GM19043 (cell line): ENCODE measurements around the gene MED9.

Experiments
- ATAC-seq: cut with Tn5 transposase; IDR thresholded peaks from one replicate; pipeline ENCODE4 v1.9.1; 2021; ENCODE audit warnings: low read depth; ENCODE audit not compliant: unreplicated experiment

Gene MED9

DNA sequence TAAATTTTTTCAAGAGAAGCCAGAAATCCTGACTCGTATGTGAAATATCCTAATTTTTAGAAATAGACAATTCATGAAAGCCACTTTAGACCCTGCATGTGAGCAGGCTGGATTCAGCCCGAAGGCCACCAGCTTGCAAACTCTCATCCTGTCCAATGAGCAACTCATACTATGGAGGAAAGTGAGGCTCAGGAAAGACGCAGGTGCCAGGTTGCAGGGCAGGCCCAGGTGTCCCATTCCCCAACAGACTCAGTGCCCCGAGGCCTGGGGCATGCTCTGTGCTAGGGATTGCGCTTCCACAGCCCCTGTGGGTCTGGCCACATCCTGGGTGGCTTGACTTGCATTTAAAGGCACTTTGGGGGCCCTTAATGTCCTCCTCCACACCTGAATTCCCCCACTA lies 36.1 kb downstream of the MED9 start:
- ATAC-seq: no peak

DNA sequence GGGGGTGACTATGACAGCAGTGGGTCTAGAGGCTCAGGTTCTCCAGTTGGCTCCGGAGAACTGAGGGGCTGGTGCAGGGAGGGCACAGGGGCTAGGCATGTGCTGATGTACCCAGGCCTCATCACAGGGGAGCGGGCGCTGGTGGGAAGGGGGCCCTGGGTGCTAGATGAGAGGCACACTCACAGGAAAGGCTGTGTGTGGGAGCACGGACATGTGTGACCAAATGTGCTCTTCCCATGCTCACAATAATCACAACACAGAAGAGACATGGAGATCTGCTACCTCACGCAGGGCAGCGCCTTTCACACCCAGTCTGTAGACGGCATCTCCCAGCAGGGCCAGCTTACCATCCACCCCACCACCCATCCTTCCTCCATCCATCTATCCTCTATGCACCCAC lies 36.8 kb downstream of the MED9 start:
- no peak for ATAC-seq

DNA sequence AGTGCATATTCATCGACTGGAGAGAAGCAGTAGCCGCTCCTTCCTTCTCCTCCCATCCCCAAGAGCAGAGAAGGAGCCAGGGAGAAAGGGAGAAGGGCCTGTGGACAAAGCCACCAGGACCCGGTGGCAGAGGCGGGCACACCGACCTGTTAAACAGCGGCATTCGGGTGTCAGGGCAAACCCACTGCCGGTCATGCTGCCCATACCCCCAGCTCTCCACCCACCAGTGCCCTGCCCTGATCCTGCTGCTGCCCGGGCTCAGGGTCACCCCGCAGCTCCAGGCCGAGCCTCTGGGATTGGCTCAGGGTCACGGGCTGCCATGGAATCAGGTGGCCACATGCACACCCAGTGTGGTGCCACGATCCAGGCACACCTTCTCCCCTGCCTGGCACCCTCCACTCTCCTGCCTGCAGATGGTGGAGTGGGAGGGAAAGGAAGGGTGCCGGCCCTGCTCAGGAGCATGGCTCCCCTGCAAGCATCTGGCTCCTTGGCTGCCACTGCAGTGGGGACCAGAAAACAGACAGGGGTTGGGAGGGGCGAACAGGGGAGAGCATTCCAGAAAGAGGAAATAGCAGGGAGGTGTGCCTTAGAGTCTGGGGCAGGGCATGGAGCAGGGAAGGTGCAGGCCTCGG lies 37.7 kb downstream of the MED9 start:
- ATAC-seq: no peak

DNA sequence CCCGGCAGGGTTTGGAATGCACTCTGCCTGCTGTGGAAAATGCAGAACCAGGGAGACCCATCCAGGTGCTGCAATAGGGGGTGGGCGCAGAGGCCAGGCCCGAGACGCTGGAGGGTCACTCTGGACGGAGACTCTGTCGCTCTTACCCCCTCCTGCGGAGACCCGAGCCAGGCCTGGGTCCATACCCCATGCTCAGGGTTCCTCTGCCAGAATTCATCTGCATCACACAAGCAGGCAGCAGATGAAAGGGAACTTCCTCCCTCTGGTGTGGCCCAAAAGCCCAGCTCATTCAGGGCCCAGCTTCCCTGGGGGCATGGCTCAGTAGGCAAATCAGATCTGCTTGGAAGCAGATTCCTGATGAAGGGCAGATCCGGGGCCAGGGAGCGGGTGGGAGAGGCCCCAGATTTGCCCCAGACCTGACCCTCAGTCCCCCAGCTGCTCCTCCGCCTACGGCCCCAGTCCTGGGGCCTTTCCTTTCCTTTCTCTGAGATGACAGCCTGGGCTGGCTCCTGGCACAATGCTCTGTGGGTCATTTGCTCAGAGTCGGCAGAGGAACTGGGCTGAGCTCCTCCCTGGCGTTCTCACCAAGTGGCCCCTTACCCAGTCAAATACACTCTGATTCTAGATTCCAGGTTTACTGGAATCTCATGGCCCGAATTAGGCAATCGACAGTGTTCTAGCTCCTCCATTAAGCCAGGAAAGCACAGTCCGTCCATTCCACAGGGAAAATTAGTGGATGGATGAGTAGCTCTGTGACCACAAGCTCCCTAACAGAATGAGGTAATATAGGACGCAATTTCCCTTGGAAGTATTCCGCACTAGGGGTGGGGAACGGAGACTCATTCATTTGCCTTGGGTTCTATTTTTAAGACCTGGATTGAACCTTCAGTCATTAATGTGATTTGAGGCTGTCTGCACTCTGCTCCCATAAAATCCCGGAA lies 38.5 kb downstream of the MED9 start:
- ATAC-seq: no peak

DNA sequence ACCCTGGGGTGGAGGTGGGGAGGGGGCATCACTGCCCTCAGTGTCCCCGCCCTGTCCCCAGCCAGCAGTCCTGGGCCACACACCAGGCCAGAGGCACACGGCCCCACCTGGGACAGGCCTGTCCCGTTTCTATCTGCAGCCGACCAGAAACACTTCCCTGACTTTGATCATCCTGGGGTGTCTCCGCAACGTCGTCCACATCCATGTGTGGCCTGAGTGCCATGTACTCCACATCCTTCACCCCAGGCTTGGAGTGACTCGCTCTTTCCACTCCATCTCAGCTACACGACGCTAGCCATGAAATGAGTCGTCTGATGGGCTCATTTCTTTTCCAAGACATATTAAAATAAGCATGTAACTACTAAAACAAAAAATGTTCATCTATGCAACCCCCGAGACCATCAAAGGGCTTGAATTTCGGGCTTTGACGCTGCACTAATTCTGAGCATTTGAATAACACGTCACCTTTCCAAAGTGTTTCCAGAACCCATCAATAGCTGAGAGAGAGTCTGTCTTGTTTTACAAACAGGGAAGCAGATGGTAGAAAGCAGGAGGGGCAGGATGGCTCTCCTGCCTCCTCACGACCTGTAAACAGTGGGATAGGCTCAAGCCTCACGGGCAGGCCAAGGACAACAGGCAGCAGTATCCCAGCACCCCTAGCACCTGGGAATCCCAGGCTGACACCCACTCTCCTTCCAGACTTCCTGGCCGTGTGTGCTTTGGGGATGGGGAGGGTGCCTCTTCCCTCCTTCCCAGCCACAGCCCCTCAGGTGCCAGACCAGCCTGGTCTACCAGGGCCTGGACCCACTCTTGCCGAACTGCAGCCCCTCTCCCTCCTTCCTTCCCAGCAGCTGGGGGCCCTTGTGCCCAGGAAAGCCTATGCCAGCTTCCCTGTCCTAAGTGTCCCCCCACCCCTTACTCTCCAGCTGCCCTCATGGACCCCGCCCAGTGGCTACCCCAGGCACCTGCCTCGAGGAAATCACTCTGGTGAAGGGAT lies 39.4 kb downstream of the MED9 start:
- ATAC-seq: no peak

DNA sequence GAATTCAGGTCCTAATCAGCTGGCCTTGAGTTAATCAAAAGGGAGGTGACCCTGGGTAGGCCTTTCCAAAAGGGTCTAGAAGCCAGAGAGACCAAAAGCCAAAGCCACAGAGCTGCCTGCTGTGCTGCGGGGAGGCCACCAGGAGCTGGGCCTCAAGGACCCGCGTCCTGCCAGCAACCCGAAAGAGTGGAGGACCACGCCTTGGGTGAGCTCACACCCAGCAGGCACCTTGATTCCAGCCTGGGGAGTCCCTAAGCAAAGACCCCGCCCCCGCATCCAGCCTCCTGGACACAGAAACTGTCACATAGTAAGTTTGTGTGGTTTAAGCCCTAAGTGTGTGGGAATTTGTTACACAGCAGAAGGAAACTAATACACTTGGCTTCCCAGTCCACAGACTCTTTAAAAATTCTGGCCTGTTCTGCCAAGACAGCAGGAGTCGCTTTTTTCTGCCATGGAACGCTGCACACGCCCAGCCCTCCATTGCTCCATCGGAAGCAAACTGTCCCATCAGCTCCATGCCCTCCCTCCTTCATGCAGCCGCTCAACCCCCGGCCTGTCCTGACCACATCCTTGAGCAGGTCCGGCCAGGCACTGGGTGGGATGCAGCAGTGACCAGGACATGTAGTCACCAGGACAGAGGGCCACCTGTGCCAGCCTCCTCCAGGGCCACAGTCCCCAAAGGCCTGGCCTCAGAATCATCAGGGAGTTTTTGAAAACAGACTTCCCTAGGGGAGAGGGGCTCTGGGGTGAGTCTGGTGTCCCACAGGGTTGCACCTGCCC lies 40.3 kb downstream of the MED9 start:
- ATAC-seq: no peak

DNA sequence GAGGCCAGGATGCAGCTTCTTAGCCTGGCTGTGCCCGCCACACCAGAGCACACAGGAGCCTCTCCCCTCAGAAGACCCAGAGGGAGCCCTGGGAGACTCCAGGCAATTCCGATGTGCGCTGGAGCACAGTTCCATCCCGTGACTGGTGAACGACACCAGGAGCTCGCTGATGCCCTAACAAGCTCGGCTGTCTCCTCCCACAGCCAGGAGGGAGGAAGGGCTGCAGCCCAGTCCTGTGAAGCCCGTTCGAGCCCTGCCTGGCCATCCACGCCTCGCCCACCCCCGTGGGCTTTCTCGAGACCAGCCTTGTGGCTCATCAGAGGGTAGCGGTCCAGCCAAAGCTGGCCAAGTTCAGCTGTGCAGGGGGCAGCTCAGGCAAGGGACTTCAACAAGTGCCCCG lies 41.2 kb downstream of the MED9 start:
- no peak for ATAC-seq

DNA sequence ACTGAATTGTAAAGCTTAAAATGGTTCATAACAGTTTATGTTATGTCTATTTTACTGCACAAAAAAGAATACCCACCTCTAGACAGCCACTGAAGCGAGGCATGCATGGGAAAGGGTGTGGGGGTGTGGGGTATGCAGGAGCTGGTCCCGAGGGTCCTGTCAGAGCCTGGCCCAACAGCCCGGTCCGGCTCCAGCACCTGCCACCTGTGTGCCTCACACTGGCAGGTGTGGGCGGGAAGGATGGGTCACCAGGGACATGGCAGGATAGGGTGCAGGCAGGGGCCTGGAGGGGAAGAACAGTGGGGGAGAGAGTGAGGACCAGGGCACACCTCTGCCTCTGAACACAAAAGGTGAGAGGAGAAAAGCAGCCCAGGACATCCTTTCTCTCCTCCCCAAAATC lies 42.2 kb downstream of the MED9 start:
- ATAC-seq: no peak

DNA sequence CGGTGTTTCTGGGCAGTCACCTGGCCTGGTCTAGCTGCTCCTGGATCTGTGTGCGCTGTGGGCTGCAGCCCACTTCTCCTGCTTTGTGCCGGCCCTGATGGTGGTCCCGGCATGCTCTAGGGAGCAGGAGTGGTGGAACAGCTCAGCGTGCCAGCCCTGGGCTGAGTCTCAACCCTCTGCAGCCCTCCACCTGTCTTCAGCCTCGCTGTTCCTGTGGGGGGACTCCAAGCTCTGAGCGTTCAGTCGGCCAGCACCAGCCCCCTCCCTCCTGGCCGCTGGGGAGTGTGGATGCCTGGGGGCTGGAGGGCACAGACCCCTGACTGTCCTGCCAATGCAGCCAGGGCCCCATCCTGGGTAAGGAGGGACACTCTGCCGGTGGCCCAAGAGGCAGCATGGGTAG lies 43.1 kb downstream of the MED9 start:
- ATAC-seq: no peak

DNA sequence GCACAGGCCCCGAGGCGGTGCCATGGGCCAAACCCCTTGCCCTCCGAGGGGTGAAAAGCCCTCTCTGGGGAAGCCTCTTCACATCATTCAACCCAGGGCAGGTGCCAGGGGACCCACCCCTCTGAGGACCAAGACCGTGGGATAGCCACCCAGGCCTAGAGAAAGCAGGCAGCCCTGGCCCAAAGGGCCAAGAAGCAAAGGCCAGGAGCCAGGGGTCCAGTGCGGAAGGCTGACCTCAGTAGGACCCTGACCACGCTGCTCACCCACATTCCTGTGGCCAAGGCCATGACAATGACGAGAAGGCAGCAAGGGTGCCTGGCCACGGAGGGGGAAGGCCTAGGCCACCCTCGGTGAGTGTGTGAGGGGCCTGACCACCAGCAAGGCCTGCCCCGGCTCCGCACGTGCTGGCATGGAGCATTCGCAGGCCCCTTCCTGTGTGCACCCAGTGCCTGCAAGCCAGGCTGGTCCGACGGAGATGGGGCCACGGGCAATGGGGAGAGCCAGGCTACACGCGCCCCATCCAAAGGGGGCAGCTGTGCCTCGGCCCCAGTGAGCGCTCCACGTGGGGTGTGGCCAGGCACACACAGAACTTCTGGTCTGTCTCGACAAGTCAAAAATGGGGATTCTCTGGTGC lies 43.9 kb downstream of the MED9 start:
- ATAC-seq: no peak

DNA sequence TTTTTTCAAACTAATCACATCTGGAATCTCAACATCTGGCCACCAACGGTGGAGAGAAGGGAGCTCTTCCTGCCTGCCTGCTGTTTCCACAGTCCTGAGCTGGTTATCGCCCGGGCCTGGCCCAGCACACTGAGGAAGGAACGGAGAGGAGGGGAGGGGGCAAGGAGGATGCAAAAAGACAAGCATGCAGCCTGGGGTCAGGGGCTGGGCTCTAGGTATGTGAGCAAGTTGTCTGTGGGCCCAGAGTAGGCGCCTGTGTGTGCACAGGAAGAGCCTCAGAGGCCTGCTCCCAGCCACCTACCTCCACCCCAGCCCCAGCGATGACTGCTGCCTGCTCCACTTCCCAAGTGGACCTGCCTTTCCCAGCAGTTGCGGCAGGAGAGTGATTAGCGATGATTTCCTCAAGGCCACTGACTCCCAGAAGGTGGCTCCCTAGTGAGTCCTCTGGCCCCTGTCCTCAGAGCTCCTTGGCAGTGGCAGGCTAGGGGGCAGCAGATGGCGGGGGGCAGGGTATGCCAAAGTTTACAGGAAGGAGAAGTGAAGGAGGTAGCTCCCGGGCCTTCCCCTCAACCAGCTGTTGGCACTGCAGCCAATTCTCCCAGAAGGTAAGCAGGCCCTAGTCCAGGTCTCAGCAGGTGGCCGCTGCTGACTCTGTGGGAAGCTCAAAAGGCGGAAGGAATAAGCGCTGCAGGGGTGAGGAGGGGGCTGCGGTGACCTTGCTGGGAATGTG lies 46.4 kb downstream of the MED9 start:
- no peak for ATAC-seq

DNA sequence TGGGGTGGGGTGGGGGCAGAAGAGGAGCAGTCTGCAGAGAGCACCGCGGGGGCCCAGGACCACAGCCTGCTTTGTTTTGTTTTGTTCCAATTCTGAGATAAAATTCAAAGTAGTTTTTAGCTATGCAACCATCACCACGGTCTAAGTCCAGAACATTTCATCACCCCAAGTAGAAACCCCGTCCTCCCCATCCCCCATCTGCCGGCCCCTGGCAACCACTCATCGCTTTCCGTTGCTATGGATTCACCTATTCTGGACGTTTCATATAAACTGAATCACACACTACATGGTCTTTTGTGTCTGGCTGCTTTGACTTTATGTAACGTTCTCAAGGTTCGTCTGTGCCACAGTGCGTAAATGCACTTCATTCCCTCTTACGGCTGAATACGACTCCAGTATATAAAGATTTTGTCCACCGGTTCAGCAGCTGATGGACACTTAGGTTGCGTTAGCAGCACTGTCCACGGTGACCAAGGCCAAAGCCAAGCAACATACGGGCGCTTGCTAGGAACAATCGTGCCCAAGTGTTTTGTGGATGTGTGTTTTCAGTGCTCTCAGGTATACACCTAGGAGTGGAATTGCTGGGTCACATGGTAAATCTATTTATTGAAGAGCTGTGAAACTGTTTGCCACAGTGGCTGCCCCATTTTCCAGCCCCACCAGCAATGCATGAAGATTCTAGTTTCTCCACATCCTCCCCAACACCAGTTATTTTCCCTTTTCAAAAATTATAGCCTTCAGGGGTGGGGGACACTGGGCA lies 47.1 kb downstream of the MED9 start:
- no peak for ATAC-seq

DNA sequence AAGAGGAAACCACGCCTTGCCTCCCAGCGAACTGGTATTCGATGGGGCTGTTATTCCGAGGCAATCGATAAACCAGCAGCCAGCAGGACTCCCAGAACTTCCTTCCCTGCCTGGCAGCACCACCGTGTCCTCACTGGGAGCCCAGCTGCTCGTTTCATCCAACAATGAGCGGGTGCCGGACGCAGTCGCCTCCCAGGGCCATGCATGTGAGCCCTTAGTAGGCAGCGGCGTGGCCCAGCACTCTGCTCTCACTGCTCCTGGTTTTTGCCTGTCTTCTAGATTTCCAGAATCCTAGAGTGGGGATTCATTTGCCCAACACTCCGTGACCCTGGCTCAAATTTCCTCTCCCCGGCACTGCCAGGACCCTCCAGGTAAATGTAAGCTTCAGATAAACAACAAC lies 48.5 kb downstream of the MED9 start:
- no peak for ATAC-seq

DNA sequence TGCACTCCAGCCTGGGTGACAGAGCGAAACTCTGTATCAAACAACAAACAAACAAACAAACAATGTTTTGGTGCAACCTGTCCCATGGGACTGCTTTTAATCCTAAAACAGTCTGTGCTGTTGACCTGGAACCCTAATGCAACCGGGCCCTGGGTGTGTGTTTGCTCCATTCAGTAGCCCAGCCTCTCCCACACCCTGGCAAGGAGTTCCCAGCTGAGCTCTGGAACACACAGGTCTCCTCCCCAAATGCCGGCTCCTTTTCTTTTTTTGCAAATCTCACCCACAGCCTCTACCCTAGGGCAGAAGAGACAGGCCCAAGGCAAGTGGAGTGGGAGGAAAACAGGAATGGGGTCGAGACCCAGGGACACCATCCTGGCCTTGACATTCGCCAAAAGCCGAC lies 49.2 kb downstream of the MED9 start:
- ATAC-seq: no peak

DNA sequence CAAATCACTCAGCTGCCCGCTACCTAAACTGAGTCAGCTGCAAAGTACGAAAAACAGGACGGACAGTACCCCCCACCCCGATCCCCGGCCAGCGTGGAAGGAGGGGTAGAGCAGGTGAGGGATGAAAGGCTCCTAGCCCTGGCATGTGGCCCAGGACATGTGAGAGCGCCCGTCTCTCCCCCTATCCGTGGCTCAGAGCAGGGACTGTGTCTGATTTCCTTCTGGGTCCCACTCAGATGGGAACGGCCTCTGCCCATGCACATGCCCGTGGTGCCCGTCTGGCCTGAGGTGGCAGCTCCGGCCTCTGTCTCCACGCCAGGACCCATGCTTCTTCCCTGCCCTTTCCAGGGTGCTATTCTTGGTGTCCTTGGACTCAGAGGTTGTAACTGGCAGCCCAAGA lies 49.6 kb downstream of the MED9 start:
- no peak for ATAC-seq

DNA sequence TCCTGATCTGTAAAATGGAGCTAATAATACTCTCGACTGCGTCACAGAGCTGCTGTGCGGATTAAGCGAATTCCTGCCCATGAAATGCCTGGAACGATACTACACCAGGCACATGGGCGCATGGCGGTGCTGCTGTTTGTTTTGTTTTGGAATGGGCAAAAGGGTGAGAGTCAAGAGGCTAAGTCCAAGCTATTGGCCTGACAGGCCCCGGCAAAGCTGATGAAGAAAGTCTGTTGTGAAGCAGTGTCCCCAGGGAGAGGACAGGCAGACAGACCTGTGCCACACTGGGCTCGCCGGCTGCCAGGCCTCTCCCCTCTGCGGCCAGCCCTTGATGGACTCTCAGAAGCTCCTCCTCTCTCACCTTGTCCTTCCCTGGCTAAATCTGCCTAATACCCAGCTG lies 50.7 kb downstream of the MED9 start:
- no peak for ATAC-seq

DNA sequence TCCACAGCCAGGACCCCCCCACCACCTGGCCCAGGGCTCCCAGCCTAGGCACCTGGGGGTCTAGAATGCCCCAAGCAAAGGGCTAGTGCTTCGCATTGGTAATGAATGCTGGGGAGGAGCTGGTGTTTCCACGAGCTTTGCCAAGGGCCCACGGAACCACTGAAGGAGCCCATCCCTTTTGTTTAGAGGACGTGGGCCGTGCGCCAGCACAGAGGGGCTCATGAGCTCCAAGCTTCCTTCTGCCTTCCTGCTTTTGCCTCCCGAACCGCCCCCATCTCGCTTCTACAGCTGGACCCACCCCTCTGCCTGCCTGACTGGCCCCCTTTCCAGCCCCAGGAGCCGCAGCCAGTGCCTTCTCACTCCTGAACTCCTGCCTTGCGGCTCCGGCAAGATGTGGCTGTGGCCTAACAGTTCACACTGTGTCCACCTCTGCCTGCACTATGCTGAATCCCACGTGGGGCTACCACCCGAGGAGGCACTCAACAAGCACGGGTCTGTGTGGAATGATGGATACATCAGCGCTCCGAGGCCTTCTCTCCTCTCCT lies 51.2 kb downstream of the MED9 start:
- ATAC-seq: no peak
